SK-MEL-5 (cell line): ENCODE results near the gene GTF2H4. TPM values are rescaled to one million over a fixed set of nuclear protein-coding genes. Genes with fewer than 3 reads are reported as not detected.
"Not testable (repeated sequence)": the region's sequence is repeated elsewhere in the genome, so short reads cannot be mapped to it uniquely, and the experiment has no call there.

Experiments used
- DNase-seq: peaks from one replicate; pipeline ENCODE4 v3.0.0-alpha.2; 2016; ENCODE audit warnings: low read depth, low spot score
- in situ Hi-C: cut with HindIII; loops from 2 replicates; pipeline ENCODE4 v1.10.0; 2016; ENCODE audit warnings: low sequenced_read_pairs, high pct_unique_total_duplicates, low pct_unique_long_range_greater_than_20kb
- polyA plus RNA-seq, 2 experiments: library from polyadenylated mRNA; depleted of rRNA; stranded (reverse); fragments of >200 nt; gene quantifications; 2 replicates each; pipeline ENCODE4 v1.2.3, GENCODE V29; 2015
- total RNA-seq: library from RNA; depleted of rRNA; stranded (reverse); fragments of >200 nt; shearing (Covaris generic); gene quantifications from 2 replicates; pipeline ENCODE4 v1.2.3, GENCODE V29; 2014; rRNA removed

Gene GTF2H4
- 16.3 and 18.0 TPM in 2 replicates for total RNA-seq
- polyA plus RNA-seq (2015; cell fraction: cytosol; rRNA removed) = 17.2 and 25.6 TPM in 2 replicates
- polyA plus RNA-seq (2015; cell fraction: nucleus; rRNA removed) = 160 and 164 TPM in 2 replicates

GRCh38 chr6:30907758-30908591 lies at the start of gene GTF2H4:
Gene GTF2H4, plus strand, starts transcription at chr6:30908207.
- in situ Hi-C loops = no loop called here
- peak; percentile 99 for DNase-seq

GRCh38 chr6:30859726-30860125 lies 48.3 kb upstream of the GTF2H4 start:
- DNase-seq, in situ Hi-C loops: not testable (repeated sequence)

DNA sequence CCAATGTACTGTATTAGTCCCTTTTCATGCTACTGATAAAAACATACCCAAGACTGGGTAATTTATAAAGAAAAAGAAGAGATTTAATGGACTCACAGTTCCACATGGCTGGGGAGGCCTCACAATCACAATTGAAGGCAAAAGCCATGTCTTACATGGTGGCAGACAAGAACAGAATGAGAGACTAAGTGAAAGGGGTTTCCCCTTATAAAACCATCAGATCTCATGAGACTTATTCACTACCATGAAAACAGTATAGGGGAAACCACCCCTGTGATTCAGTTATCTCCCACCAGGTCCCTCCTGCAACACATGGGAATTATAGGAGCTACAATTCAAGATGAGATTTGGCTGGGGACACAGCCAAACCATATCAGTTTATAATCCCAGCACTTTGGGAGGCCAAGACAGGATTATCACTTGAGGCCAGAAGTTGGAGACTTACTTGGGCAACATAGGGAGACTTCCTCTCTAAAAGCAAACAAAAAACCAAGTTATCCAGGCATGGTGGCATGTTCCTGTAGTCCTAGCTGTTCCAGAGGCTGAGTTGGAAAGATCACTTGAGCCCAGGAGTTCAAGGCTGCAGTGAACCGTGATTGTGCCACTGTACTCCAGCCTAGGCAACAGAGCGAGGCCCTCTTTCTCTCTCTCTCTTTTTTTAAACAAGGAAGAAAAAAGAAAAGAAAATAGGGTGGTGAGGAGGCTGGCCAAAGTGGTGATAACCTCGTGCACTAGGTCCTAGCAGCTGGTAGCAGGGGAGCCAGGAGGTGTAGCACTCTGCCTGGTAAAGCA lies 46.6 kb upstream of the GTF2H4 start:
- in situ Hi-C loops = no loop called here
- no peak for DNase-seq

DNA sequence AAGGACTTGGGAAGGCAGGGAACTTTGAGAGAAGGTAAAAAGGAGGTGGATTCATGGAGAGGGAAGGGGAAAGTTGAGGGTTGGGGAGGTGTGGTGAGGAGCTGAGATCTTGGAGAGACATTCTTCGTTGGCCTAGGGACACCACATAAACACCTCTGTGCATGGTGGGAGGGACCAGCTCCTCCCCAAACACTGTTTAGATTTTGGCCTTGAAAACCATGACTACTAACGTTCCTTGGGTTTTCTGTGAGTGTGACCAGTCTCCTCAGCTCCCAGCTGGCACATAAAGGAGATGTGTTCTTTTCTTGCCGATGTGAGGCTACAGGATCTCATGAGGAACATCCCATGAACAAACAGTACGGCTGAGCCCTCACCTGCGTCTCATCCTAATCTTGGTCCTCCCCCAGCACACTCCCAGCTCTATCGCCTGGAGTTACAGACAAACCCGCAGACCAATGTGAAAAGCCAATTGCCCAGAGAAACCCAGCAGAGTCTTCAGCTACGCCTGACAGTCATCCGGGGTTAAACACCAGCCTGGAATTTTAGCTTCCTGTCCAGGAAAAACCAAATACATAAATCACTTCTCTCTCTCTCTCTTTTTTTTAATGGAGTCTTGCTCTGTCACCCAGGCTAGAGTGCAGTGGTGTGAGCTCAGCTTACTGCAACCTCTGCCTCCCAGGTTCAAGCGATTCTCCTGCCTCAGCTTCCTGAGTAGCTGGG lies 45.7 kb upstream of the GTF2H4 start:
- in situ Hi-C loops = no loop called here

DNA sequence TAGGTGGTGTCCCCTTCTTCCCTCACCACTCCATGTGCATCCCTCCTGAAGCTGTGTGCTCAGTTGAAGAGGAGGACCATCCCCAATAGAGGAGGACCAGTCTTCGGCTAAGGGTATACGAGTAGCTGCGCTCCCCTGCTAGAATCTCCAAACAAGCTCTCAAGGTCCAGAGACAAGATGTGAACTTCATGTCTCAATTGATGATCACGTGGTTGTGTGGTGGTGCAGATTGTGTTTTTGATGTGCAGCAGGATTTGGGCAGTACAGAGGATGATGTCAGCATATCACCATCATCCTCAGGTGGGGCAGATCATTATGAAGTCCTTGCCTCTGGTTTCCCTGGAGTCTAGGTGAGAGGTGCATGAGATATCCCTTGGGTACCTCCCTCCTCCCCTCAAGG lies 43.7 kb upstream of the GTF2H4 start:
- no peak for DNase-seq
- in situ Hi-C loops = no loop called here

More for the DNA sequence above, 45.7 kb upstream of the GTF2H4 start:
- DNase-seq = no peak

DNA sequence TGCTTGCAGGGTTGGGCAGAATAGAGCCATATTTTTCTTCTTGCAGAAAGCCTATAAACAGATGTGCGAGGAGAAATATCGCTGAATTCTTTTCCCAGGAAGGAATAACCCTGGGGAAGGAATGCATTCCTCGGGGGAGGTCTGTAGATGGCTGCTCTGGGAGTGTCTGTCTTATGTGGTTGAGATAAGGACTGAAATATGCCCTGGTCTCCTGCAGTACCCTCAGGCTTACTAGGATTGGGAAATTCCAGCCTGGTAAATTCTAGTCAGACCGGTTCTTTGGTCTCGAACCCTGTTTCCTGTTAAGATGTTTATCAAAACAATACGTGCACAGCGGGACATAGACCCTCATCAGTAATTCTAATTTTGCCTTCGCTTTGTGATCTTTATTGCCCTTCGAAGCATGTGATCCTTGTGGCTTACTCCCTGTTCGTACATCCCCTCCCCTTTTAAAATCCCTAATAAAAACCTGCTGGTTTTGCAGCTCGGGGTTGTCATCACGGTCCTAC lies 38.7 kb upstream of the GTF2H4 start:
- DNase-seq, in situ Hi-C loops: not testable (repeated sequence)

DNA sequence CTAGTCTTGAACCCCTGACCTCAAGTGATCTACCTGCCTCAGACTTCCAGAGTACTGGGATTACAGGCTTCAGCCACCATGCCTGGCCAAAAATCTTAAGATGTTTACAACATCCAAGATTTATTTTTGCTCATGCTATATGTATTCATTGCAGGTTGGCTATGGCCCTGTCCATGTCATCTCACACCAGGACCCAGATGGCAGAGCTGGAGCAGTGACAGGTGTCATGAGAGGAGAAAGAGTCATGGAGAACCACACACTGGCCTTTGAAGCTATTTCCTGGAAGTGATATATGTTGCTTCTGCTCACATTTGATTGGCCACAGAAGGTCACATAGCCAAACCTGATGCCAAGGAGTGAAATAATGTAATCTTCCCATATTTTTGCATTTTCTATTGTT lies 37.5 kb upstream of the GTF2H4 start:
- no peak for DNase-seq
- in situ Hi-C loops = no loop called here

GRCh38 chr6:30871592-30872183 lies 36.3 kb upstream of the GTF2H4 start:
- in situ Hi-C loops = no loop called here
- DNase-seq = no peak

DNA sequence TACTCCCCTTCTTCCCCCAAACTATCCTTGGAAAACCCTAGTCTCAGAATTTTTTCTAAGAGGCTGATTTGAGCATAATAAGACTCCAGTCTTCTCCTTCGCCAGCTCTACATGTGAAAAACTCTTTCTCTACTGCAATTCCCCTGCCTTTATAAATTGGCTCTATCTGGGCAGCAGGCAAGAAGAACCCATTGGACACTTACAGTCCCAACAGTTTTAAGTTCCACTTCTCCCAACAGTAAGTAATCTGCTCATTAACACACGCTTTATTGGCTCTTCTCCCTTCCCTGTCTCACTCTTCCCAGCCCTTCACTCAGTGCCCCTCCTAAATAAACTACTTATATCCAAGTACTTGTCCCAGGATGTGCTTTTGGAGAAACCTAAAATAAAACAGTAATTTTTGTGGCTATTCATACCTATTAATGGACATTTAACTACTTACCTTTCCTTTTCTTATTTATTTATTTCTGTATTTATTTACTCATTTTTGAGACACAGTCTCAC lies 34.8 kb upstream of the GTF2H4 start:
- in situ Hi-C loops = no loop called here
- no peak for DNase-seq

DNA sequence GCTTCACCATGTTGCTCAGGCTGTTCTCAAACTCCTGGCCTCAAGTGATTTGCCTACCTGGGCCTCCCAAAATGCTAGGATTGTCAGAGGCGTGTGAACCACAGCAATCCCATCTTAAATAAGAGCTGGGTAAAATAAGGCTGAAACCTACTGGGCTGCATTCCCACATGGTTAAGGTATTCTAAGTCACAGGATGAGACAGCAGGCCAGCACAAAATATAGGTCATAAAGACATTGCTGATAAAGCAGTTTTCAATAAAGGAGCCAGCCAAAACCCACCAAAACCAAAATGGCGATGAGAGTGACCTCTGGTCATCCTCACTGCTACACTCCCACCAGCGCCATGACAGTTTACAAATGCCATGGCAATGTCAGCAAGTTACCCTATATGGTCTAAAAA lies 34.2 kb upstream of the GTF2H4 start:
- DNase-seq, in situ Hi-C loops: not testable (repeated sequence)

GRCh38 chr6:30875244-30876038 lies 32.6 kb upstream of the GTF2H4 start:
- in situ Hi-C loops = no loop called here
- no peak for DNase-seq

GRCh38 chr6:30876039-30876730 lies 31.8 kb upstream of the GTF2H4 start:
- in situ Hi-C loops = no loop called here
- peak; percentile 87 for DNase-seq

DNA sequence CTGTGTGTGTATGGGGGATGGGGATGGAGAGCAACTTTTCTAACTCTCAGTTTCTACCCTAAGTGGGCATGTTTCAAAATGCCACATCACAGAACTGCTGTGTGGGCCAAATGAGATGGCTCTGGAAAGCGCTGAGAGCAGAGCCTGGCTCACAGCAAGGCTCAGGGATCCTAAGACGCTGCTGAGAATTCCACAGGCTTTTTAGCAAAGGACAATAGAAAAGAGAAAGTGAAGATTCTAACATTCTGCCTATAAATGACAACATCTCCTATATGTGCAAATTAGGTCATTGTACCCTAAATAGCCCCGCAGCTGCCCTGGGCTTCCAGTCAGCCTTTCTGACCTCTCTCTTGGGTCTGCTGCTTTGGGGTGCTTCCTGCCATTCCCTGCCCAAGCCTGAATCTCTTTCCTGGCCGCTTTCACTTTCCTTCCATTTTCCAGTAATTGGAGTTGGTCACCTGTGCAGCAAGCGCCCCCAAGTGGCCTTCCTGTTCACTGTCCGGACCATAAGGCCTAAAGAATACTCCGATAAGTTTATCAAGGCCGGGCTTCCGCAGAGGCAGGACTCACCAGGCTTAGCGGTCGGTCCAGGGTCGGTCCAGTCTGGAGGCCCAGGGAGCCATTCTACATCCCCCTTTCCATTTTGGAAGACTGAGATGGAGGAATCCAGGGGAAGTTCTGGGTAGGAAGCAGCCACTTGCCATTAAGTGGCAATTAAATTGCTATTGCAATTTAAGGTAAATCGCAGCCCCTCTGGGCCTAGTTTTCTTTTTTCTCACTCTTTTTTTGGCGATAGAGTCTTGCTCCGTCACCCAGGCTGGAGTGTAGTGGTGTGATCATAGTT lies 30.4 kb upstream of the GTF2H4 start:
- in situ Hi-C loops = no loop called here
- peak; percentile 95 for DNase-seq

DNA sequence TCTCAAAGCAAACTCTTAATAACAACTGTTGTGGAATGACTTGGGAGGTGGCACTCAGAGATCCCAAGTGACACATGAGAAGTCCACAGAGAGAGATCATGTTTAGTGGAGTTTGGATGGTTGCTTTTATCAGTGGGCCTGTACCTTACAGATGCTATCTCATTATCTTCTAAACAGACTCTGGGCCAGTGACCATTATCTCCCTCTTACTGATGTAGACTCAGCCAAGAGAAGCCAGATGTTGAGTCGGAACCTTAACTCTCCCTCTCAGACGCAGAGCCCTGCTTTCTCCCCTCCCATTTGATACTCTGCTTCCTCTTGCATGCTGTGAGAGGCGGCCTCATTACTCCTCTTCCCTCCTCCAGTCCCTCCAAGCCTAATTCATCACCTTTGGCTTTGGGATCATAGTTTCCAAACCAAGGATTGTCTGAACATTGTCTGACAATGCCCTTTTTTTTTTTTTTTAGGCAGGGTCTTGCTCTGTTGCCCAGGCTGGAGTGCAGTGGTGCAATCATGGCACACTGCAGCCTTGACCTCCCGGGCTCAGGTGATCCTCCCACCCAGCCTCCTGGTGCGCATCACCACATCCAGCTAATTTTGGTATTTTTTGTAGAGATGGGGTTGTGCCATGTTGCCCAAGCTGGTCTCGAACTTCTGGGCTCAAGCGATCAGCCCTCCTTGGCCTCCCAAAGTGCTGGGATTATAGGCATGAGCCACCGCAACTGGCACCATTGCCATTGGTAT lies 28.2 kb upstream of the GTF2H4 start:
- in situ Hi-C loops = no loop called here
- no peak for DNase-seq
